ENCODE results near the gene PLCL2. TPM values are rescaled to one million over a fixed set of nuclear protein-coding genes. Genes with fewer than 3 reads are reported as not detected.

Gene PLCL2
- total and polyA plus RNA-seq, 10 donors: 6.9 to 60.4 (median 41.8) TPM

- TF ChIP-seq POLR2AphosphoS5 (IDR thresholded peaks at IDR 0.05): no peak
- no peak for TF ChIP-seq CTCF (IDR thresholded peaks at IDR 0.05 in 8 of 11, conservative IDR thresholded peaks at IDR 0.05 in 3 of 11)
- TF ChIP-seq POLR2A (IDR thresholded peaks at IDR 0.05): no peak
- 54 to 72% (median 70%) methylated on average over 5 of the region's 5 CpGs for WGBS, 5 donors
- intact Hi-C loops (cut with DNase I; ENCODE audit: low total_unique reads): no loop called here
- no peak for DNase-seq
- Histone ChIP-seq H3K27me3 (replicated peaks in 1 of 7) (no peaks in the 10 kb centered on the region), H3K4me1 (peaks cover 26 to 91% (median 50%) of the 10 kb centered on the region in 6 donors), H3K27ac (peak overlapping the region in 3 of 8 donors; percentile 1 to 52 (median 25)), H3K4me3 (no peak overlapping the region), H3K9me3 (no peaks in the 10 kb centered on the region), H3K36me3 (no peaks in the 10 kb centered on the region)
These were observed 38.2 kb upstream of the PLCL2 start for GRCh38 chr3:16846373-16847080.

- intact Hi-C loops (cut with DNase I; ENCODE audit: low total_unique reads): no loop called here
These were observed 36.7 kb upstream of the PLCL2 start for GRCh38 chr3:16848007-16848406.

GRCh38 chr3:16849229-16849628 is 35.5 kb upstream of the PLCL2 start:
- WGBS, 5 donors: 7 to 13% (median 12%) methylated on average over 8 of the region's 8 CpGs

More at GRCh38 chr3:16848007-16848406, 36.7 kb upstream of the PLCL2 start:
- Histone ChIP-seq H3K27ac (no peak overlapping the region), H3K4me1 (peaks cover 20 to 77% (median 35%) of the 10 kb centered on the region in 6 donors), H3K9me3 (no peaks in the 10 kb centered on the region), H3K27me3 (replicated peaks in 1 of 7) (no peaks in the 10 kb centered on the region), H3K36me3 (no peaks in the 10 kb centered on the region), H3K4me3 (no peak overlapping the region)
- no peak for DNase-seq
- TF ChIP-seq POLR2AphosphoS5 (IDR thresholded peaks at IDR 0.05): no peak
- no peak for TF ChIP-seq CTCF (IDR thresholded peaks at IDR 0.05 in 8 of 11, conservative IDR thresholded peaks at IDR 0.05 in 3 of 11)
- no peak for TF ChIP-seq POLR2A (IDR thresholded peaks at IDR 0.05)
- WGBS, 5 donors: 73 to 93% (median 87%) methylated on average over 2 of the region's 2 CpGs

More at GRCh38 chr3:16849229-16849628, 35.5 kb upstream of the PLCL2 start:
- DNase-seq: peak; percentile 85
- no peaks in the 10 kb centered on the region for H3K36me3 ChIP-seq
- no peak for TF ChIP-seq CTCF (IDR thresholded peaks at IDR 0.05 in 8 of 11, conservative IDR thresholded peaks at IDR 0.05 in 3 of 11)
- no peak for TF ChIP-seq POLR2A (IDR thresholded peaks at IDR 0.05)
- no peak for TF ChIP-seq POLR2AphosphoS5 (IDR thresholded peaks at IDR 0.05)
- H3K4me1 ChIP-seq: peaks cover 15 to 64% (median 24%) of the 10 kb centered on the region in 6 donors
- peak overlapping the region in 6 of 8 donors; percentile 1 to 52 (median 14) for H3K4me3 ChIP-seq
- no peaks in the 10 kb centered on the region for H3K9me3 ChIP-seq
- intact Hi-C loops (cut with DNase I; ENCODE audit: low total_unique reads): no loop called here
- no peaks in the 10 kb centered on the region for H3K27me3 ChIP-seq (replicated peaks in 1 of 7)
- peak overlapping the region in 7 of 8 donors; percentile 52 to 82 (median 78) for H3K27ac ChIP-seq

Measured in spleen (tissue), 11 donors.